Measurements from ENCODE around the gene ETV4.

The ETV4 gene

DNA sequence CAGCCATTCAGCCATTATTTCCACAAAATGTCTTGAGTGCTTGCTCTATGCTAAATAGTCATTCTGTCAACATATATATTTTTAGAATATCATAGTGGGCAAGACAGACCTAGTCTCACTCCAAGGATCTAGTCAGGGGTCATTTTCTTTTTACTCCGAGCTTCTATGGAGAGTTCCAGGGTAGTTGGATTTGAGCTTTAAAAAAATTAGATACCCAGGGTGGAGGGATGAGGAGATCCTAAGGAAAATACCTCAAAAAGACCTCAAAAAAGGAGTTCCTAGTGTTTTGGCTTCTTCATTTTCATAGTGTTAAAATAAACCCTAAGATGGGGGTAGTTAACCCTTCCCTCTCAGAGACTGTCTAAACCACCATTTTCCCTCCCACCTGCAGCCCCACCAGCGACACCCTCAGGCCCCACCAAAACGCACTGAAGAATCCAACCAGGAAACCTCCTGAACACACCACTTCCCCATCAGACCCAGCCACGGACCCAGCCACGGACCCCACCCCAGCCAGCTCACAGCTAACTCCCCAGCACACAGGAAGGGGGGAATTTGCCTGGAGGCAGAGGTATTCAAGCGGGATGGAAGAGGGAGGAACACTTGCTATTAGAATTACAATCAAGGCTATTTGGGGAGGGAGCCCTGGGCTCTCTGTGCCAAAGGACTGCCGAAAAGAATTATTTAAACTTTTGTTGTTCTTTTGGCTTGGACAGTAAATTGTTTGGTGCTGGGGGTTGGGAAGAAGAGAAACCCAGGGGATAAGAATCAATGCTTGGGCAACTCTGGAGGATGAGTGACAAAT, 2.2 kb downstream of the ETV4 start:
- no peak for TF ChIP-seq GATA2 (IDR thresholded peaks at IDR 0.05; ENCODE audit: low read depth, low read length)
- TF ChIP-seq GATA3 (IDR thresholded peaks at IDR 0.05; ENCODE audit: low read depth, low read length) = no peak

DNA sequence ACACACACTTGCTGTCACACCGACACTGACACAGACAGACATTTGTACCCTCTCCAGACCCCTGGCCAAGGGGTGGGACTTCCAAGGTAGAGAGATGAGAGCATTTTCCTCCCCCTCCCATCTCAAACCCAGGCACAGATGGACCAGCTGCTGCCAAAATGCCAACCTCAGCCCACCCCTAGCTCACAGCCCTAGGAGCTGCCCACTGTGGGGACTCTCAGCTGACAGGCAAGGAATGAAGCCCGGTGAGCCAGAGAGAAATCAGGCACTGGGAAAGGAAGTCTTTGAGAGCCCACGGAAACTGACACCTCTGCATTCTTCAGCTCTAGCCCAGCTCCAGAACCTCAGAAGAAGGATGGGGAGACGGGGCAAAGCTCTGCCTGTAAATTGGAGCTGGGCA, 2.8 kb downstream of the ETV4 start:
- TF ChIP-seq GATA2 (IDR thresholded peaks at IDR 0.05; ENCODE audit: low read depth, low read length) (no peak), GATA3 (IDR thresholded peaks at IDR 0.05; ENCODE audit: low read depth, low read length) (no peak)

- no peak for TF ChIP-seq GATA3 (IDR thresholded peaks at IDR 0.05; ENCODE audit: low read depth, low read length)
- no peak for TF ChIP-seq GATA2 (IDR thresholded peaks at IDR 0.05; ENCODE audit: low read depth, low read length)
These were observed 3.3 kb downstream of the ETV4 start for GRCh38 chr17:43542859-43543258.

DNA sequence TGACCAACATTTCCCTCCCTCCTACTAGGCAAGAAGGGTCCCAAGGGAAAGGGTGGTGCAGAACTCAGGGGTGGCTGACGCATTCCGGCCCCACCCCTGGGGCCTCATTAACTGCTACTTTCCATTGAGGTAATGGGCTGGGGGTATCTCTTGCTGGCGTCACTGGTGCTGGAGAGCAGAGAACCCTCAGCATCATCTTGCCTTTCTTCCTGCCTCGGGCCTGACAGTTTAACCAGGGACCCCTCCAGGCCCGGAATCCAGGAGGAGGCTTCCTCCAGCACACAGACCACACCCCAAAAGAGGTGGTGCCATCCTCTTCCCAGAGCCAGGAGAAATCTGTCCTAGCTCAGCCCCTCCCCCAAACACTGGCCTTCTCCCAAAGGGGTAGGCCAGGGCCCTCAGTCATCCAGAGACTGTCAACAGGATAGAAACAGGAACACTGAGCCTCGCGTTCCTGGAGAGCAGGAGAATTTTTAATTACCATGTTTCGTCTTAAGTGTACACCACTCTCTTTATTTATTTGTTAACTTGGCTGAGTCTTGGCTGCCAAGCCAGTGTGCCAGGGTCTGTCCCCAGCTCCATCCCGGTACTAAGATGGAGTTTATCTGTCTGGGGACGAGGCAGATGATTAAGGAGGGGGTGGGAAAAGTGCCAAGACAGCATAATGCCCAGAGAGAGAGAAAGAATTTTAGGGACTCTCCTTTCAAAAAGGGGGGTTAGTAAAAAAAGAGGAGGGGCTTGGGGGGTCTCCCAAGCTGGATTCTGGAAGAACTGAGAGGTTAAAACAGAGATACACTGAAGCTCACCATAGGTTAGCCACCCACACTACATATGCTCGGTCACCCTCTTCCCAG, 5.1 kb downstream of the ETV4 start:
- TF ChIP-seq GATA3 (IDR thresholded peaks at IDR 0.05; ENCODE audit: low read depth, low read length) = no peak
- TF ChIP-seq GATA2 (IDR thresholded peaks at IDR 0.05; ENCODE audit: low read depth, low read length) = no peak

DNA sequence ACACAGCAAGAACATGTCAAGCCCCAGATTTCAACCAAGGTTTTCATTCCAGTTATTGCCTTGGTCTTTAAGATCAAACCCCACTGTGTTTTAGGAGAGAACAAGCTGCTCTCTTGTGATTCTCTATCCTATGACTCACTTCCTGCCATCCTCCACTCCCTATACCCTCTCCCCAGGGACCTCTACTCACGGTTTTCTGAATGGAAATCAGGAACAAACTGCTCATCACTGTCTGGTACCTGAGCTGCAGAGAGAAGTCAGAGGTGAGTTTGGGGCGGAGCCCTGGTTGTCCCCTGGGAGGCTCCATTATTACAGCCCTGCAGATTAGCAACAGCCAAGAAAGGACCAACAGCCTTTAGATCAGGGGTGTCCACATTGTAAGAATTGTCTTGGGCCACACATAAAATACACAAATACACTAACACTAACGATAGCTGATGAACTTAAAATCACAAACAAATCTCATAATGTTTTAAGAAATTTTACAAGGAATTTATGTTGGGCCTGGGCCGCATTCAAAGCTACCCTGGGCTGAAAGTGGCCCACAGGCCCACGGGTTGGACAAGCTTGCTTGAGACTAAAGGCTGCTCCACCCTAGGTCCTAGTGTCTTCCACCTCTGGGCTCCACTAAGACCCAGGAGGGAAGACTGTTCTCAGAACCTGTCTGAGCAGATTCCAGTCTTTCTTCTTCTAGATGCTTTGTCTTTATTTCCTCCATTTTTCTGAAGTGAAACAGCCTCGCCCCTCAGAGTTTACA, 9.7 kb downstream of the ETV4 start:
- TF ChIP-seq GATA2 (IDR thresholded peaks at IDR 0.05; ENCODE audit: low read depth, low read length) (no peak), GATA3 (IDR thresholded peaks at IDR 0.05; ENCODE audit: low read depth, low read length) (no peak)

DNA sequence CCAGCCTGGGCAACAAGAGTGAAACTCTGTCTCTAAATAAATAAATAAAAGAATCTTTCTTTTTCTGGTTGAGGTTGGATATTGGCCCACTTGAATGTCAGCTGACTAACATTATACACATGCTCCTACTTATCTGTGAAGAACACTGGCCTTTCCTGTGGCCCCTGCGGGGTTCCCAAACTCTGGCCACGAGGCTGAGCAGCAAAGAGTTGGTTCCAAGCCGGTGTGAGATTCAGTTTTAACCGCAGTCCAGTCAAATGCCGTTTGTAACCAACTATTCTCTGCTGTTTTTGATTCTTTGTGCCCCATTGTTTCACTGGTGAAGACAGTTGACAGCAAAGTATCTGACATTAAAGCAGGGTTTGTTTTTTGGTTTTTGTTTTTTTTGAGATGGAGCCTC, 11.2 kb downstream of the ETV4 start:
- TF ChIP-seq GATA2 (IDR thresholded peaks at IDR 0.05; ENCODE audit: low read depth, low read length) (no peak), GATA3 (IDR thresholded peaks at IDR 0.05; ENCODE audit: low read depth, low read length) (no peak)

GRCh38 chr17:43533699-43534098, 12.4 kb downstream of the ETV4 start:
- TF ChIP-seq GATA2 (IDR thresholded peaks at IDR 0.05; ENCODE audit: low read depth, low read length) (no peak), GATA3 (IDR thresholded peaks at IDR 0.05; ENCODE audit: low read depth, low read length) (no peak)

GRCh38 chr17:43532581-43532980, 13.6 kb downstream of the ETV4 start:
- TF ChIP-seq GATA2 (IDR thresholded peaks at IDR 0.05; ENCODE audit: low read depth, low read length) (no peak), GATA3 (IDR thresholded peaks at IDR 0.05; ENCODE audit: low read depth, low read length) (no peak)

DNA sequence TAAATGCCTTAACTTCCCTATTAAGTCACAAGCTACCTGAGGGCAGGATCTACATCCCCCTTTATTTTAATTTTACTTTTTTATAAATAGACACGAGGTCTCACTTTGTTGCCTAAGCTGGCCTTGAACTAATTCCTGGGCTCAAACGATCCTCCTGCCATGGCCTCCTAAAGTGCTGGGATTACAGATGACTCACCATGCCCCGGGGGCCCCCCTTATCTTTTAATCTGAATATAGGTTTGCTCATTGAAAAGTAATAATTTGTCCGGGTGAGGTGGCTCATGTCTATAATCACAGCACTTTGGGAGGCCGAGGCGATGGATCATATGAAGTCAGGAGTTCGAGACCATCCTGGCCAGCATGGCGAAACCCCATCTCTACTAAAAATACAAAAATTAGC, 14.2 kb downstream of the ETV4 start:
- no peak for TF ChIP-seq GATA3 (IDR thresholded peaks at IDR 0.05; ENCODE audit: low read depth, low read length)
- no peak for TF ChIP-seq GATA2 (IDR thresholded peaks at IDR 0.05; ENCODE audit: low read depth, low read length)

DNA sequence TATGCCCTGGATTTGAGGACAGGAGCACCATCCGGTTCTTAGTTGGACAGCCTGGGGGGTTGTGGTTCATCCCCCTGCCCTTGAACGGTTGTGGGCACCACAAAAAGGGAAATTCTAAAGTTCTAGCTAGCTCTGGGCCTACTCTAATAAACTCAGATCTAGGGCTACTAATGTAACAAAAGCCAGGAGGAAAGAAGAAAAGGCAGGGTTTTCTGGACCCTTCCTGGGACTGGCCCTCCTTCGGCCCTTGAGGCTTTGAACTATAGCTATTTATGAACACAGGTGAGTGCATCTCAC, 15.1 kb downstream of the ETV4 start:
- TF ChIP-seq GATA2 (IDR thresholded peaks at IDR 0.05; ENCODE audit: low read depth, low read length) (no peak), GATA3 (IDR thresholded peaks at IDR 0.05; ENCODE audit: low read depth, low read length) (no peak)

- no peak for TF ChIP-seq GATA2 (IDR thresholded peaks at IDR 0.05; ENCODE audit: low read depth, low read length)
- TF ChIP-seq GATA3 (IDR thresholded peaks at IDR 0.05; ENCODE audit: low read depth, low read length) = no peak
These were observed 15.7 kb downstream of the ETV4 start for GRCh38 chr17:43530288-43531081.

DNA sequence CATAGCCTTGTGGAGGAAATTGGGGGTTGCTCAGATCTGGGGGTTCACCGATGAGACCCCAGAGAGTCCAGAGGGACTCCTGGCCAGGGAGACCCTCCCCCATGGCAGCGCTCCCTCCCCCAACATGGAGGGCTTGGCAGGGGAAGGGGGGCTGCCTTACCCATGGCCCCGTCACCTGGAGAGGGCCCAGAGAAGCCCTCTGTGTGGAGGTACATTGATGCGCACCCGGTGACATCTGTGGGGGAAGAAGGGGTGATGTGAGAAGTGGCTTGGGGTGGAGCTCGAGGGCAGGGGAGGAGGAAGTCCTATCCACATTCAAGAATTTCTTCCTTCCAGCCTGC, 16.2 kb downstream of the ETV4 start:
- TF ChIP-seq GATA3 (IDR thresholded peaks at IDR 0.05; ENCODE audit: low read depth, low read length) (no peak), GATA2 (IDR thresholded peaks at IDR 0.05; ENCODE audit: low read depth, low read length) (no peak)

DNA sequence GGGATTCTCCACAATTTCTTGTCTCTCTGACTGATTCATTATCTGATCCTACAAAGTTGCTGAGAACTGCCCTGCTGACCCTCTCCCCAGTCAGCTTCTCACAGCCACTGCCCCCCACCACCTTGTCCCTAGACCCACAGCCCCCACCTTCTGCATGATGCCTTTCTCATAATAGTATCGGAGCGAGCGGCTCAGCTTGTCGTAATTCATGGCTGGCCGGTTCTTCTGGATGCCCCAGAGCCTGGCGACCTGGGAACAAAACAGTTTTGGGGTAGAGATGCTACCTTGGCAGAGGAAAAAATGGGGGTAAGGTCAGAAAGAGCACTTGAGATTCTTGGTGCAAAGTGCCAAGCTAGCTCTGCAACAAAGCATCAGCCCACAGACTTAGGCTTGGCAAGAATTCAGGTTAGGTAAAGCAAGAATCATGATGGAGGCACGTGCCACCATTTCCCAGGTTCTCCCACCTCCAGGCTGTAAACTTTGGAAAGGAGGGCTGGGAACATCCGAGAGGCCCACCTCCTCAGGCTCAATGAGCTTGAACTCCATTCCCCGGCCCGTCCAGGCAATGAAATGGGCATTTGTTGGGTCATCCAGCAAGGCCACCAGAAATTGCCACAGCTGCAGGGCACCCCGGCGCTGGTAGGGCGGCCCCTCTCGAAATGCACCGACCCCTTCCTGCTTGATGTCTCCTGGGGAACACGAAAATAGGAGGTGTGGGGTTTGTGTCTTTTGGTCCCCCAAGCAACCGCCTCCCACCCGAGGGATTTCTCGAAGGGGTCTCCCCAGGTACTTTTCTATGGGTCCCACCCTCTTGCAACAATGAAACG, 16.9 kb downstream of the ETV4 start:
- no peak for TF ChIP-seq GATA3 (IDR thresholded peaks at IDR 0.05; ENCODE audit: low read depth, low read length)
- no peak for TF ChIP-seq GATA2 (IDR thresholded peaks at IDR 0.05; ENCODE audit: low read depth, low read length)
